Measurements from ENCODE around the gene COL4A2.

- TF ChIP-seq CTCF (IDR thresholded peaks at IDR 0.05) (no peak), POLR2AphosphoS5 (IDR thresholded peaks at IDR 0.05) (no peak), POLR2A (IDR thresholded peaks at IDR 0.05) (no peak), EP300 (IDR thresholded peaks at IDR 0.05; ENCODE audit: low read depth) (no peak)
Observed at GRCh38 chr13:110261166-110262081, 45.7 kb upstream of the COL4A2 start.

Data from transverse colon (tissue), 4 donors.